ENCODE data around the gene DACH1.

- no peak for TF ChIP-seq POLR2AphosphoS5 (IDR thresholded peaks at IDR 0.05; ENCODE audit: low read depth, low read length)
- no peak for TF ChIP-seq CHD7 (IDR thresholded peaks at IDR 0.05; ENCODE audit: insufficient replicate concordance, low read length)
- TF ChIP-seq EP300 (IDR thresholded peaks at IDR 0.05; ENCODE audit: borderline replicate concordance in 1 of 2, low read depth in 2 of 2, low read length in 2 of 2), result no peak
- TF ChIP-seq SRF (IDR thresholded peaks at IDR 0.05; ENCODE audit: low read depth, low read length), result no peak
- no peak for TF ChIP-seq POLR2A (IDR thresholded peaks at IDR 0.05; ENCODE audit: control extremely low read depth in 1 of 2, low read depth in 2 of 2, low read length in 2 of 2)
- TF ChIP-seq CTCF (IDR thresholded peaks at IDR 0.05; ENCODE audit: control extremely low read depth in 1 of 3, insufficient read depth in 1 of 3, low read depth in 1 of 3, low read length in 3 of 3), result no peak
Measured at GRCh38 chr13:71503781-71504180, 363.2 kb downstream of the DACH1 start.

All from H1 (cell line).